Ureter (tissue), 1 donor: ENCODE results near the gene ZCCHC17. TPM values are rescaled to one million over a fixed set of nuclear protein-coding genes. Genes with fewer than 3 reads are reported as not detected.

Experiments
- DNase-seq: peaks from one replicate; pipeline ENCODE4 v3.0.0-alpha.2; 2020; ENCODE audit warnings: low spot score
- total RNA-seq: library from RNA; stranded (reverse); gene quantifications from one replicate; pipeline ENCODE4 v1.2.4, GENCODE V29; 2023
- donor health status: DM: yes; HTN: yes; CAD: no.

ZCCHC17 gene
- total RNA-seq, 1 donor from 2014 or later: 22.0 TPM

DNA sequence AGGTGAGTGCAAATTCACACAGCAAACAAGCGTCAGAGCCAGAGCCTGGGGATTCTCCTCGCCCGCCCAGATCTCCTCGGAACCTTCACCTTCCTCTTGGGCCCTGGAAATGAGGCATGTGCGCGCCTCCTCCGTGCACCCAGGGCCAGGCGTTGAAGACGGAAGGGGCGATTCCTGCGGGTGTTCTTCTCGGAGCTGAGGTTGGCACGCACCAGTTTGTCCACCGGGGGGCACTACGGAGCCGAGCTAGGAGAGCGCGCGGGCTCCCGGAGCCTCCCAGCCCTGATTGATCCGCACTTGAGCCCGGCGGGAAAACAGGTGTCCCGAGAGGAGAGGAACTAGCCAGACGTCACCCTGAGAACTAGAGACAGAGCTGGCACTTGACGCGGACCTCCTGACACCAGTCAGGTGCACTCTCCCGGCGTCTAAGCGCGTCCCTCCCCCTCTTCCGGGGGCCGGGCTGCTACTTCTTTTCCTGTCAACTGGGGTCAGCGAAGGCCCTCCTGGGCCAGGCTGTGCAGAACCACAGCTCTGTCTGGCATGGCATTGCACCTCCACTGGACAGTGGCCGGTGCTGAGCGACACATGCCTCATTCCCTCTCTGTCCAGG, 97.9 kb downstream of the ZCCHC17 start:
- DNase-seq: peak; percentile 90

DNA sequence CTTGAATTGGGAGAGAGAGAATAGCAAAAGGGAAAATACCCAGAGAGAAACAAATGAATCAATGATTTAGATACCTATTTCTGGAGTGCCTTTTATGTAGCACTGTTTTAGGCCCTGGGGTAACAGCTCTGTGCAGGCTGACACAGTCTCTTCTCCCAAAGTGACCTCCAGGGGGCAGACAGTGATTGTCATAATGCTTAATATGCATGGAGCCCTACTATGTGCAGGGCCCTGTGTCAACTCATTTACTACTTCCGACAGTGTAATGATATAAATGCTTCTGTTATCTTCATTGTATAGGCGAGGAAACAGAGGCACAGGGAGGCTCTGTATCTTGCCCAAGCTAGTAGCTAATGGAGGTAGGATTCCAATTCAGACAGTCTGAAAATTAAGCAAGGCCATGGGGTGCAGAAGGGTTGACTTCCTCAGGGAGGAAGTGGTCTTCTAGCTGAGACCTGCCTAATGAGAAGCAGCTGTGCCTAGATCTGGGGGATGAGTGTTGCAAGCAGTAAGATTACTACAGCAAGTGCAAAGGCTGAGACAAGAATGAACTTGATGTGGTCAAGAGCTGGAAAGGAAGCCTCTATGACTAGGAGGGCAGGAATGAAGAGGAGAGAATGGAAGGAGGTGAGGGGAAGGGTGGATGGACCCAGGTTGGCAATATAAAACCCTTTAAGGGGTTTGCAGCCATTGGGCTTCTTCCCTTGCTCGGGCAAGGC, 100.0 kb downstream of the ZCCHC17 start:
- no peak for DNase-seq

DNA sequence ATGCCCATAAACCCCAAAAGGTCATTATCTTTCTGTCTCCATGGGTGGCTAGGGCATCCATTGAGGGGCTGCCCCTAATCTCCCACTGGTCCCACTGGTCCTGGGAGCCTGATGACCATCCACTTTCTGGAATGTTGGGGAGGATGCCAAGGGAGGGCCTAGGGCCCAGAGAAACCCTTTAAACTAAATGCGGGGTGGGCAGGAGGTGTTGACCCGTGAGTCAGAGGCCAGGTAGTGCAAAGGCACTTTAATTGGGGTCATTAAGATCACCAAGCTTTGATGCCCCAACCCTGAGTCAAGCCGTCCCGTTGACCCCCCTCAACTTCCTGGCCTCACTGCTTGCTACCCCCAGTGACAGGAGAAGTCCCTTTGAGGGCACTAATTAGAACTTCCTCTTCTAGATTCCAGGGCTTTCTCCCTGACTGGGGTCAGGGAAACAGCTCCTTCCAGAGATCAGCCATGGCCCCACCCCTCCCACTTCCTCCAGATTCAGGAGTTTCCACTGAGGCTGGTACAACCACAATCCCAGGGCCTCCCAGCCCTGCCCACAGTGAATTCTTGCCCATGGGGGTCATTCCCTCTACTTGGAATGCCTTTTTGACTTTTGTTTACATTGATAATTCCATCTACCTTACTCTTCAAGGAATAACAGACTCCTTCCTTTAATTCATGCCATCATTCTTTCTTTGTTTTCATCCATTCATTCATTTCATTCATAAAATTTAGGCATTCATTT, 100.7 kb downstream of the ZCCHC17 start:
- no peak for DNase-seq

DNA sequence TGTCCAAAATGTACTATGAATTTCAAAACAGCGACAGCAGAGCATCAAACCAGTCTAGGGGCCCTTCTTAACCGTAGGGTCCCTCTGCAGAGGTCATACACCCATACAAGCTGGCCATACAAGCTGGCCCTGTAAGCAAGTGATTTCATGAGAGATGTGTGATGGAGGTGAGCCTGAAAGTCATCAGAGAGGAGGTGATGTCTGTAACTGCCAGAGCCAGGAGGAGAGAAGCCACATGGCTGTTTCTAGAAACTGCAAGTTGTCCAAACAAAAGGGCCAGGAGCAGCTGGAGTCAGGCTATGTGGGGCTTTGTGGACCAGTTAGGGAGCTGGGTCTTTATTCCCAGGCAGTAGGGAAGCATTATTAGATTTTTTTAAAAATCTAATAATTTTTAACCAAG, 101.4 kb downstream of the ZCCHC17 start:
- no peak for DNase-seq

DNA sequence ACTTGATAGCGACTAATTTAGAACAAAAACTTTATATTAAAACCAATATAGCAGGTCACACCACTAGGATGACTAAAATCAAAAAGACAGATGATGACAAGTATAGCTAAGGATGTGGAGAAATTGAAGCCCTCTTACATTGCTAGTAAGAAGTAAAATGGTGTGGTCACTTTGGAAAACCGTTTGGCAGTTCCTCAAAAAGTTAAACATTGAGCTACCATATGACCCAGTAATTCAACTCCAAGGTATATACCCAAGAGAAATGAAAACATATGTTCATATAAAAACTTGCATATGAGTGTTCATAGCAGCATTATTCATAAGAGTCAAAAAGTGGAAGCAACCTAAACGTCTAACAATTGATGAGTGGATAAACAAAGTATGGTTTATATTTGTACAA, 103.1 kb downstream of the ZCCHC17 start:
- DNase-seq: no peak

DNA sequence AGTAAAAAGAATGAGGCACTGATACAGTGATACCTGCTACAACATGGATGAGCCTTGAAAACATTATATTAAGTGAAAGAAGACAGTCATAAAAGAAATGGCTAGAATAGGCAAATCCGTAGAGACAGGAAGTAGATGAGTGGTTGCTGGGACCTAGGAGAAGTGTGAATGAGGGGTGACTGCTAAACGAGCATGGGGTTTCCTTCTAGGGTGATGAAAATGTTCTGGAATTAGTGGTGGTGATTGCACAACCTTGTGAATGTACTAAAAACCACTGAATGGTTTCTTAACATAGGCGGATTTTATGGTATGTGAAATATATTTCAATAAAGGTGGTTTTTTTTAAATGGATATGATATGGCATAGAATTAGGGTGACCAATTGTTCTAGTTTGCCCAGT, 103.6 kb downstream of the ZCCHC17 start:
- DNase-seq: no peak

DNA sequence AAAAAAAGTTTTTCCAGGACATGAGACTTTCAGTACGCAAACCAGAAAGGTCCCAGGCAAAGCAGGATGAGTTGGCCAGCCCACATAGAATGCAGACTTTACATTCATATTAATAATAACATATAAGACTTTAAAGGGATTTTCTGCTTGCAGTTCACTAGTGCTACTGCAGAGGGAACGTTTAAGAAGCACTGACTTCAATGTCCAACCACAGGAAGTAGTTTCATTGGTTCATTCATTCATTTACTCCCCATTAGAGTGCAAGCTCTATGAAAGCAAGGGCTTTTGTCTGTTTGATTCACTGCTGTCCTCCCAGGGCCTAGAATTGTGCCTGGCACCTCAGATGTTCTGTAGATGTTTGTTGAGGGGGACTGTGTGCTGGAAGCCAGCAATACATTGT, 104.4 kb downstream of the ZCCHC17 start:
- no peak for DNase-seq

DNA sequence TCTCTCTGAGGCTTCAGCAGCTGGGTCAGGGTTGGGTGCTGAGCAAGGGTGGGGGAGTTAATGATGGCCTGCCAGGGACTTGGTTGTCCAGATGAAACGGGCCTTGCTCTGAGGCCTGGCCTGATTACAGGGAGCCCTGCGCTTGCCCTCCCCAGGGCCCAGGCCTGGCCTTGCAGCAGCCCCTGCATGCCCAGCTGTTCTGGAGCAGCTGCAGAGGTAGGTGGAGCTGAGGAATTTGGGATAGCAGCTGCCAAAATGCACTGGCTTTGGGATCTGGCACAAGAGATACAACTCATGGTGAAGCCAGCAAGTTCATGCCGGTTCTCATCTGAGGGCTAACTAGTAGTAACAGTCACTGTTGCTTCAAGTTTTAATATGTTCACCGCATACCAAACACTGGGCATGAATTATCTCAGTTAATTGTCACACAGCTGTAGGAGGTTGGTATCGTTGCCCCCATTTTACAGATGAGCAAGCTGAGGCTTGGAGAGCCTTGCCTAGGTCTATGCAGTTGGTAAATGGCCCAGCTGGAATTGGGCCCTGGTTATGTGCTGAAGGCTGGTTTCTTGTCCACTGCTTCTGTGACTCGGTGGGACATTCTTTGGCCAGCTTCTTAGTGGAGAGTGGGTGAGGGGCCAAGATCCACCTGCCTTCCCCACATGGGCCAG, 108.9 kb downstream of the ZCCHC17 start:
- DNase-seq: no peak

DNA sequence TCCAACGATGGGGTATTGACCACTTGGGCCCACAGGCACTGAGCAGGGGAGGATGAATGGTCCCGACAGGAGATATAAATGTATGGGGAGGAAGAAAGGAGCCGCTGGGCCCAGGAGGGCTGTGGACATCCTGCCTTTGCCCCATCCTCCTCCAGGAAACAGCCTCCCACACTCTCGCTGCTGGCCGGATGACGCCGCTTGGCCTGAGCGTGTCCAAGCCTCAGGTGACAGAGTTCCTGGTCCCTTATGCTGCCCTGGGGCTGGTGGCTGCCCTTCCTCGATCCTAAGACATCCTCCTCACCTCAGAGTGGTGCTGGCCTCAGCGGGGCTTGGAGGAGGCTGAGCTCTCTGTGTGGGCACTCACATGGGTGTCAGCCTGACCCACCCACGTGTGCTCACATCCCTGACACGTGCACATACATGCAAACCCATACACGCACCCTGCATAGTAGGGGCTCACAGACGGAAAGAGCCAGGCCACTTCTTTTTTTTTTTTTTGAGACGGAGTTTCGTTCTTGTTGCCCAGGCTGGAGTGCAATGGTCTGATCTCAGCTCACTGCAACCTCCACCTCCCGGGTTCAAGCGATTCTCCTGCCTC, 110.3 kb downstream of the ZCCHC17 start:
- no peak for DNase-seq

DNA sequence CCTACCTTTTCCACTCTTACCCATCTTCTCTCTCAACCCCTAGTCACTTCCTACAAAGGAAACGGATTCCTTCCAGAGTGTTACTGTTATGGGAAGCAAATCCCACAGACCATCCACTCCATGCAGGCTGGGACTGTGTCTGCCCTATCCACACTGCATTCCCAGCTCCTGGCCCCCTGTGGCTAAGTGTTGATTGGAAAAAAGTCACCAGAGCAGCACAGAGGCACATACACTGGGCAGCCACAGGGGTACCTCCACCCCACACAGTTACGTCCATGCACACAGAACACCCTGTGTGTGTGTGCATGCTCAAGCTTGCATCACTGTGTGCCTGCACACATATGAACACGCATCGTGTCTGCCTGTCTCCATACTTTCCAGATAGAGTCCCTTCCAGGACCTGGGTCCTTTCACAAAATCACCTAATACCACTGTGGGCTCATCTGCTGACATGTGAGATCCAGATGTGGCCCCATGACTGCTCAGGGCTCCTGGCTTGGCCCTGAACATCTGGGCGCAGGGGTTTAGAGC, 112.0 kb downstream of the ZCCHC17 start:
- DNase-seq: no peak

DNA sequence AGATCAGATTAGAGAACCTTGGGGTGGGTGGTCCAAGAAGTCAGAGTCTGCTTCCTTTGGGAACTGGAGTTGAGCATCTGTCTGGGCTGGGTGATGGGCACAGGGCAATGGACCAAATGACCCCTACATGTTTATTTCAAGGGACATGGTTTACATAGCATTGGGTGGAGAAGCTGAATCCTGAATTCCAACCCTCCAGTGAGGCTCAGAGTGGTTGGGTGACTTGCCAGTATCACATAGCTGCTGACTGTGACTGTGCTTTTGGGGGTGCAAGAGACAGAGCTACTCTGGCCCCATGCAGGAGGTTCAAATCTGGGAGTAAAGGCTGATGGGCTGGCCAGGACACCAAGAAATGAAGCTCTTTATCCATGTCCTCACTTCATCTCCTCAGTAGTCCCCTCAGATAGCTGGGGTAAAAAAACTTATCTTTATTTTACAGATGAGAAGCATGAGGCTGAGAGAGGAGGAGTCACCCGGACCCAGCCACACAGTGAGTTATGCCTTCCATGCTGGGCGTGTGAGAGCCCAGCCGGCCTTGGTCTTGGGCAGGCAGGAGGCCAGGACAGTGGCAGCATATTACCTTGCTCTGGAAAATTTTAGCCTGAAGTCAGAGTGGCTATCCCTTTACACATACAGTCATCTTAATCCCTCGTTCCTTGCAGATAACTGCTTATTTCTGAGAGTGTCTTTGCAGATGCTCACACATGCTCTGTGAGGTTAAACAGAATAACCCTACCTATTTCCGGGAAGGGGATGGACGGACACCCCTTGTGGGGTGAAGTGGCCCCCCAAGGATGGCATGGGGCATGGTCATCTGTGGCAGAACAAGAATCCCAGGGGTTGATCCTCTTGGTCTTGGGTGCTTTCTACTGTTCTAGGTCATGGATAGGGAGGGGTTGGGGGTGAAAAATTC, 113.4 kb downstream of the ZCCHC17 start:
- DNase-seq: no peak

DNA sequence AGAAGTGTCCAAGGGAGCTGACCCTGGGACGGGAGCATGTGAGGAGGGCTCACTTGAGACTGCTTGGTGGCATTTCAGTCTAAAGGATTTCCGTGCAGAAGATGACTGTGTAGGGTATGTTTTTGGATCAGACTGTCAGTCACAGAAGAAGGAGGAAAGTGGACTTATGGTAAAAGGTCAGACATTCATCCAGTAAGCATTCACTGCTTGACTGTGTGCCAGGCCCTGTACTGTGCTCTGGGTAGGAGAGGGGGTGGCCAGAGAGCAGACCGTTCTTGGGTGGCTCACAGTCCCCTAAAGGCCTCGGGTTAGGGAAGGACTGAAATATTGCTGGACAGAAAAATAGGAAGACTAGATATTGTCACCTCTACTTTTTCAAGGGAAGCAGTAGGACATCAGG, 114.0 kb downstream of the ZCCHC17 start:
- no peak for DNase-seq

DNA sequence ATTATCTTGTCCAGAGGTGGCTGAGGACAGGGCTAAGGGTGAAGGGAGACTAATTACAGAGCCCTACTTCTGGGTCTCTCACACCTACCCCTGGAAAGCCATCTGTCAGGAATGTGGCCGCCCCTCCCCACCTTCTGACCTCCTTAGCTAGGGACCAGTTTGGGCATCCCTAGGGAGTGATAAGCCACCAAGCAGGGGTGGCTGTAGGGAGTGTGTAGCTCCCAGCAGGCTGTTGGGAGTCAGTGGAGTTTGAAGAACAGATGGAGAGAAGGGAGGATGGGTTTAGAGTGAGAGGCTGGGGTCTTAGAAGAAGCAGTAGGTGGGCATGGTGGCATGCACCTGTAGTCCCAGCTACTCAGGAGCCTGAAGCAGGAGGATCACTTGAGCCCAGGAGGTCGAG, 115.4 kb downstream of the ZCCHC17 start:
- no peak for DNase-seq

DNA sequence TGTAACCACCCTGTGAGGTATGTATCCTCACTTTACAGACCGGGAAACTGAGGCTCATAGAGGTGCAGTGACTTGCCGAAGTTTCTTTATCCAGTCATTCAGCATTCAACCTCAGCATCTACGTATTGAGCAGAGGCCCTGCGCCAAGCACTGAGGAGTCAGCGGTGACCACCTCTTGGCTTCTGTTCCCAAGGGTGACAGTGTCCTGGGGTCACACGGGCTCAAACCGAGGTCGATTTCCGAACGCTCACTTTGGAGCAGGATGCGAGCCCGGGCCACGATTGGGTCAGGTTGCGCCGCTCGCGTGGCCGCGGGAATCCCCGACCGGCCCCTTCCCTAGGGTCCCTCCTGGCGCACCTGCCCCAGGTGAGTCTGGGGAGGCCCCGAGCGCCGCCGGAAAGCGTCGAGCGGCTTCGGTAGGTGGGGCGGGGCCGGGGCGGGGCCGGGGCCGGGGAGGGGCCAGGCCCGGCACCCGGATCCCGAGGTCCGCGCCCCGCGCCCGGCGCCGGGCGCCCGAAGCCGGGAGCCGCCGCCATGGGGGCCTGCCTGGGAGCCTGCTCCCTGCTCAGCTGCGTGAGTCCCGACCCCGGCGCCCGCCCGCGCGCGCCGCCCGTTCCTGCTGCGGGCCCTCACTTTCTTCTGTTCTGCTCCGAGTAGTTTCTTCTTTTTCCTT, 116.0 kb downstream of the ZCCHC17 start, which contains the start of gene SERINC2:
SERINC2 (plus strand) TSS at position 482 of the 673 bp plus-strand sequence; CDS start at position 535, 53 bp downstream.
- DNase-seq: no peak

DNA sequence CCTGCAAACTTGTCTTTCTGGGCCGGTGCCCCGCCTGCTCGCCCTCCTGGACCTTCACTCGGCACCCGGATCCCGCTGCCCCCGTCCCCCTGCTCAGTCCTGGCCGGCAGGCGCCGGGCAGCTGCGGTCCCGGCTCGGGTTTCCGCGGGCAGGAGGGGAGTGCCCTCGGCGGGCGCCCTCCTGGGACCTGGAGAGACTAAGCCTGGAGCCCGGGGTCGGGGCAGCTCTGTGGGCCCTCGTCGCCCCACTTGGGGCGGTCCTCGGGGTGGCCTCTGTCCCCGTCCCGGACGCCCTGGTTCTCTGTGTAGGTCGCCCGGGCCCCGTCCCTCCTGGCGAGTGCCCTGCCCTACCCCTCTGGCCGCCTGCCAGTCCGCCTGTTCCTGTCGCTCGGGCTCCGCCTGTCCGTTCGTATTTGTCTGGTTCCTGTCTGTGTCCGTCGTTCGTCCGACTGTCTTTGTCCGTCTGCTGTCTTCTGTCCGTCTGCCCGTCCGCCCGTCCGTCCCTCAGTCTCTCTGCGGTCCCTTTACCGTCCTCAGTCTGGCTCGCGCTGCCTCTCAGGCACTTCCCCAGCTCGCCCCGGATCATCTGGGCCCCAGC, 116.7 kb downstream of the ZCCHC17 start:
- DNase-seq: peak; percentile 86
